SJCRH30 (cell line): ENCODE measurements around the gene LENG1. TPM values are rescaled to one million over a fixed set of nuclear protein-coding genes. Genes with fewer than 3 reads are reported as not detected.

ENCODE experiments used
- DNase-seq, 2 experiments: peaks; one replicate each; pipeline ENCODE4 v3.0.0-alpha.2; 2015 to 2020
- H3K27ac ChIP-seq: fragments of 250-450 bp; sonication (Bioruptor Pico); 2 replicates; pipeline ENCODE4 v1.5.1; 2020; ENCODE audit warnings: mild to moderate bottlenecking, moderate library complexity
- H3K27me3 ChIP-seq: fragments of 250-450 bp; sonication (Bioruptor Pico); 2 replicates; pipeline ENCODE4 v1.5.1; 2020; ENCODE audit warnings: mild to moderate bottlenecking, moderate library complexity
- H3K36me3 ChIP-seq: fragments of 250-450 bp; sonication (Bioruptor Pico); 2 replicates; pipeline ENCODE4 v1.5.1; 2020; ENCODE audit warnings: mild to moderate bottlenecking, moderate library complexity
- H3K4me1 ChIP-seq: fragments of 250-450 bp; sonication (Bioruptor Pico); 2 replicates; pipeline ENCODE4 v1.5.1; 2020; ENCODE audit warnings: mild to moderate bottlenecking, moderate library complexity
- H3K4me3 ChIP-seq: fragments of 250-450 bp; sonication (Bioruptor Pico); 2 replicates; pipeline ENCODE4 v1.5.1; 2020; ENCODE audit warnings: mild to moderate bottlenecking, moderate library complexity
- H3K9me3 ChIP-seq: fragments of 250-450 bp; sonication (Bioruptor Pico); replicated peaks from 2 replicates; pipeline ENCODE4 v1.5.1; 2020; ENCODE audit warnings: mild to moderate bottlenecking, moderate library complexity
- total RNA-seq: library from RNA; depleted of rRNA; stranded (reverse); fragments of >200 nt; shearing (Covaris generic); gene quantifications from 2 replicates; pipeline ENCODE4 v1.2.3, GENCODE V29; 2014

LENG1 gene
- total RNA-seq, 1 experiment from 2014 or later: 5.6 TPM

DNA sequence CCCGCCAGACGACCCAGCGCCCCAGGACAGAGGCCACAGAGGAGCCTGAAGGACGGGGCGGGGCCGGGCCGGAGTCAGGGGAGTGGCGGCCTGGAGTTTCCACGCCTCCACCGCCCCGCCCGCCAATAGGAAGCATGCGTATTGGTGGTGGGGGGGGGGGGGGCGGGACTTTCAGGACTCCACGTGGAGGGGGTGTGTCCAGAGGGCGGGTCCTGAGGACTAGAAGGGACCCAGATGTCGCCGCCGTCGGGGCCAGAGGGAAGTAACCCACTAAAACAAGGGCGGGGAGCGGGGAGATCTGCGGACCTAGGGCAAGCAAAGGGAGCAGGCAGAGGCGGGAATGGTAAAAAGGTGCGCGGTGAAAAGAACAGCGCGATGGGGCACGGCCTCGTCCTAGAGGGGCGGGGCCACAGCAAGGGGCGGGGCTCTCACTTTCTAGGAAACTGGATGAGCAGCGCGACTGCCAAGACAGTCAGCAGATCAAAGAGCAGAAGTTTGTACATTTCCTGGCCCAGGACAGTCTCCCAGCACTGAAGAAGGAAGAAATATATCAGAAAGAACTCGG is 2.8 kb upstream of the LENG1 start:
- Histone ChIP-seq H3K4me3 (no peak overlapping the region), H3K36me3 (peaks cover 3% of the 10 kb centered on the region; the same call in 1 of the 2 replicates), H3K9me3 (0 out of 2 replicates have a peak, but pooled peaks cover 4% of the 10 kb centered on the region), H3K27ac (no peak overlapping the region), H3K4me1 (peaks cover 8% of the 10 kb centered on the region), H3K27me3 (no peaks in the 10 kb centered on the region)
- DNase-seq: no peak

DNA sequence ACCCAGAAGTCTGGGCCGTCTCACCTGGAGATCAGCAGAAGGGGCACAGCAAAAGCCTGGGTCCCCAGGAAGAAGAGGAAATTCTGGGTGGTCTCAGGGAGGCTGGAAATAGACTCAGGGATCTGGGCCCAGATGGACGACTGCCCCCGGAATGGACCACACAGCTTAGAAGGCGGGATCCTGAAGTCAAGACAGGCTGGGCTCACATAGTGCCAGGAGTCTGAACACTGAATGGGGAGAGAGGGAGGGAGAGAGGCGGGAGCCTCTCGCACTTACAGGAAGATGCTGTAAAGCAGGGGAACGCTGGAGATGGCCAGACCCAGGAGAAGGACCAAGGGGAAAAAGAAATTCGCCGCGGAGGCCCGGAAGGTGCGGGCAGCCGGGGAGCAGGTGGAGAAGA is 1.3 kb upstream of the LENG1 start:
- Histone ChIP-seq H3K27me3 (no peaks in the 10 kb centered on the region), H3K4me1 (peaks cover 8% of the 10 kb centered on the region), H3K36me3 (peaks cover 15% of the 10 kb centered on the region), H3K4me3 (peak overlapping the region; percentile 88), H3K27ac (no peak overlapping the region), H3K9me3 (0 out of 2 replicates have a peak, but pooled peaks cover 4% of the 10 kb centered on the region)
- DNase-seq: no peak

GRCh38 chr19:54160182-54160811 is 776 bp upstream of the LENG1 start:
- Histone ChIP-seq H3K27me3 (no peaks in the 10 kb centered on the region), H3K36me3 (peaks cover 18% of the 10 kb centered on the region), H3K4me1 (peaks cover 8% of the 10 kb centered on the region), H3K9me3 (0 out of 2 replicates have a peak, but pooled peaks cover 4% of the 10 kb centered on the region), H3K4me3 (peak overlapping the region; percentile 88), H3K27ac (peak overlapping the region; percentile 35)
- peak in 1 of 2 experiments; percentile 49 for DNase-seq

GRCh38 chr19:54158812-54159351 is 639 bp downstream of the LENG1 start:
- H3K27me3 ChIP-seq: no peaks in the 10 kb centered on the region
- H3K4me3 ChIP-seq: peak overlapping the region; percentile 88
- peaks cover 11% of the 10 kb centered on the region for H3K4me1 ChIP-seq
- H3K36me3 ChIP-seq: peaks cover 28% of the 10 kb centered on the region
- no peak for DNase-seq
- peak overlapping the region; percentile 78 for H3K27ac ChIP-seq
- no peaks in the 10 kb centered on the region for H3K9me3 ChIP-seq

GRCh38 chr19:54156953-54157352 is 2.6 kb downstream of the LENG1 start:
- H3K4me3 ChIP-seq: no peak overlapping the region
- H3K4me1 ChIP-seq: peaks cover 19% of the 10 kb centered on the region
- H3K27me3 ChIP-seq: no peaks in the 10 kb centered on the region
- H3K27ac ChIP-seq: no peak overlapping the region
- H3K9me3 ChIP-seq: no peaks in the 10 kb centered on the region
- H3K36me3 ChIP-seq: peaks cover 48% of the 10 kb centered on the region
- no peak for DNase-seq

DNA sequence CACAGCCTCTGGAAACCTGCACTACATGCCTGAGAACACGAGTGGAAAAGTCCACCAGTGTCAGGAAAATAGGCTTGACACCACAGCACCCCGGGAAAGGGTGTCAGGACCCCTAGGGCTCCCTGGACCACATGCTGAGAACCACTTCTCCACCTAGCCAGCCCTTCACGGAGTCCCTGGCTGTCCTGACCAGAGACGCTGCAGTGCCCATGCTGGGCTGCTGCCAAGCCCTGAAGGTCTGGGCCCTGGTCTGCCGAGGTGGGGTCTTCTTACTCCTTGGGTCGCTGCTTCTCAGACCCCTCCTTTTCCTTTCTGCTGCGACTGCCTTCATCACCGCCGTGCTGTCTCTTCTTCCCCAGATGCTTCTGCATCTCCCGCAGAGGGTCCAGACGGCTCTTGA is 3.0 kb downstream of the LENG1 start:
- peaks cover 52% of the 10 kb centered on the region for H3K36me3 ChIP-seq
- no peak for DNase-seq
- no peak overlapping the region for H3K4me3 ChIP-seq

DNA sequence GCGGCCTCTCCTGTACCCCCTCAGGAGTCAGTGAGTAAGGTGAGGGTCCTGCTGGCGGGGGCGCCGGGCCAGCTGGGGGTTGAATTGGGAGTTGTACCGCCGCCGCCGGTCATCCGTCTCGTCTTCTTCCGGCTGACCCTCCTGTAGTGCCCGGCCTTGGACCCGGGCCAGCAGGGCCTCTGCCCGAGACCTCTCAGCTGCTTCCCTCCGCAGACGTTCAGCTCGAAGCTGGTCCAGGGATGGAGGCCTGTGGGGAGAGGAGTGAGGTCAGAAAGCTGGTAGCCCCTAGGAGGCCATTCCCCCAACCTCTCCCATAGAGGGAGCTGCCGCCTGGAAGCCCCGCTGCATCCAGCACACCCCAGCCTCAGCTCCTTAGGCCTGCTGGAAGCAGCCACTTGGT is 3.8 kb downstream of the LENG1 start:
- no peak overlapping the region for H3K4me3 ChIP-seq
- no peaks in the 10 kb centered on the region for H3K9me3 ChIP-seq
- no peak overlapping the region for H3K27ac ChIP-seq
- DNase-seq: no peak
- H3K27me3 ChIP-seq: no peaks in the 10 kb centered on the region
- peaks cover 52% of the 10 kb centered on the region for H3K36me3 ChIP-seq
- H3K4me1 ChIP-seq: peaks cover 19% of the 10 kb centered on the region

More for the DNA sequence above, 3.0 kb downstream of the LENG1 start:
- H3K27me3 ChIP-seq: no peaks in the 10 kb centered on the region
- H3K27ac ChIP-seq: no peak overlapping the region
- H3K4me1 ChIP-seq: peaks cover 19% of the 10 kb centered on the region
- no peaks in the 10 kb centered on the region for H3K9me3 ChIP-seq

DNA sequence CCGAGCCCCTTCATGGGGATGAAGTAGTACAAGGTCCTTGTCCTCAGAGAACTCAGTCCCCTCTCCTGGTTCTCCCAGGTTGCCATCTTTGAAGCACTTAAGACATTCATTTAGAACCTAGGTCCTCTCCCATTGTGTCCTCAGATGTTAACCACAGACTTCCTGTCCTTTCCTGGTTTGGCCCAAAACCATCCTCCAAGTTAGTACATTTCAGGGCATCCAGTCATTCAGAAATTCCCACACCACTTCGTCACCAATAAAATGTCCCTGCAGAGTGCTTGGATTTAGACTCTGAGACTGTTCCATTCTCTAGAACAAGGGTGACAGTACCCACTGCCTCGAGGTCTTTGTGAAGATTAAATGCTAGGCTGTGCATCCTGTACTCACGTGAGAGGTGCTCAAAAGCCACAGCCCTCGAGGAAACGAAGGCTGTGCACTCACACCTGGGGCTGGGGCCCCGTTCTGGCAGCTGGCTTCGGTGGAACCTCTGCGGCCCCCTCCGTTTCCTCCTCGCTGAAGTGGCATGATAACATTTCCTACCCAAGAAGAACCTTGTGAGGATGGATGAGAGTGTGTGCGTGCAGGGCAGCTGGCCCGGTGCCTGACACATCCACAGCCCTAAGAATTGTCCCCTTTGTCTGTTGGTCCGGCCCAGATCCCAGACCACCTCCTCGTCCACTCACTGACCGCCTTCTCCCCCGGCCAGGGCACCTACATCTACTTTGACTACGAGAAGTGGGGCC is 4.7 kb downstream of the LENG1 start:
- Histone ChIP-seq H3K9me3 (no peaks in the 10 kb centered on the region), H3K4me1 (peaks cover 19% of the 10 kb centered on the region), H3K36me3 (peaks cover 59% of the 10 kb centered on the region), H3K27ac (no peak overlapping the region), H3K27me3 (no peaks in the 10 kb centered on the region), H3K4me3 (no peak overlapping the region)
- DNase-seq: no peak

GRCh38 chr19:54153731-54154326 is 5.7 kb downstream of the LENG1 start:
- Histone ChIP-seq H3K27me3 (no peaks in the 10 kb centered on the region), H3K27ac (peak overlapping the region; percentile 55), H3K36me3 (peaks cover 67% of the 10 kb centered on the region), H3K4me1 (peaks cover 17% of the 10 kb centered on the region), H3K4me3 (no peak overlapping the region), H3K9me3 (no peaks in the 10 kb centered on the region)
- DNase-seq: peak; percentile 87 to 88

- H3K4me3 ChIP-seq: no peak overlapping the region
- no peak for DNase-seq
Measured at GRCh38 chr19:54152878-54153524, 6.5 kb downstream of the LENG1 start.

DNA sequence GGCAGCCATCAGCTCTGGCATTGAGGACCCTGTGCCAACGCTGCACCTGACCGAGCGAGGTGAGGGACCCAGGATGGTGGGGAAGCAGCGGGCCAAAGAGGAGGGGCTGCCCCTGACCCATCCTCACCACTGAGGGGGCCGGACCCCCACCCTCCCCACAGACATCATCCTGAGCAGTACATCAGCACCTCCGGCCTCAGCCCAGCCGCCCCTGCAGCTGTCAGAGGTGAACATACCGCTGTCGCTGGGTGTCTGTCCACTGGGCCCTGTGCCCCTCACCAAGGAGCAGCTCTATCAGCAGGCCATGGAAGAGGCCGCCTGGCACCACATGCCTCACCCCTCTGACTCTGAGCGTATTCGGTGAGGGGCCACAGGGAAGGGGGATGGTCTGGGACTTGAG is 7.3 kb downstream of the LENG1 start:
- Histone ChIP-seq H3K27ac (no peak overlapping the region), H3K4me3 (no peak overlapping the region), H3K9me3 (no peaks in the 10 kb centered on the region), H3K36me3 (peaks cover 72% of the 10 kb centered on the region), H3K27me3 (no peaks in the 10 kb centered on the region), H3K4me1 (peaks cover 11% of the 10 kb centered on the region)
- DNase-seq: no peak

More at GRCh38 chr19:54152878-54153524, 6.5 kb downstream of the LENG1 start:
- Histone ChIP-seq H3K4me1 (peaks cover 11% of the 10 kb centered on the region), H3K27ac (peak overlapping the region; percentile 55), H3K36me3 (peaks cover 70% of the 10 kb centered on the region), H3K9me3 (no peaks in the 10 kb centered on the region), H3K27me3 (no peaks in the 10 kb centered on the region)

- Histone ChIP-seq H3K36me3 (peaks cover 72% of the 10 kb centered on the region), H3K9me3 (no peaks in the 10 kb centered on the region), H3K27me3 (no peaks in the 10 kb centered on the region), H3K27ac (no peak overlapping the region), H3K4me3 (no peak overlapping the region), H3K4me1 (peaks cover 11% of the 10 kb centered on the region)
- DNase-seq: no peak
Measured at GRCh38 chr19:54151362-54152035, 8.0 kb downstream of the LENG1 start.

- Histone ChIP-seq H3K4me3 (no peak overlapping the region), H3K27me3 (no peaks in the 10 kb centered on the region), H3K36me3 (peaks cover 76% of the 10 kb centered on the region), H3K27ac (no peak overlapping the region), H3K4me1 (peaks cover 11% of the 10 kb centered on the region), H3K9me3 (no peaks in the 10 kb centered on the region)
- DNase-seq: no peak
Measured at GRCh38 chr19:54149021-54149812, 10.3 kb downstream of the LENG1 start.
